HK-2 (cell line): ENCODE results near the gene TASOR2.

Experiments used
- DNase-seq: peaks from one replicate; pipeline ENCODE4 v3.0.0-alpha.2; 2018; ENCODE audit not compliant: unreplicated experiment

The TASOR2 gene

GRCh38 chr10:5656737-5657579, 27.7 kb upstream of the TASOR2 start:
- DNase-seq, result no peak

DNA sequence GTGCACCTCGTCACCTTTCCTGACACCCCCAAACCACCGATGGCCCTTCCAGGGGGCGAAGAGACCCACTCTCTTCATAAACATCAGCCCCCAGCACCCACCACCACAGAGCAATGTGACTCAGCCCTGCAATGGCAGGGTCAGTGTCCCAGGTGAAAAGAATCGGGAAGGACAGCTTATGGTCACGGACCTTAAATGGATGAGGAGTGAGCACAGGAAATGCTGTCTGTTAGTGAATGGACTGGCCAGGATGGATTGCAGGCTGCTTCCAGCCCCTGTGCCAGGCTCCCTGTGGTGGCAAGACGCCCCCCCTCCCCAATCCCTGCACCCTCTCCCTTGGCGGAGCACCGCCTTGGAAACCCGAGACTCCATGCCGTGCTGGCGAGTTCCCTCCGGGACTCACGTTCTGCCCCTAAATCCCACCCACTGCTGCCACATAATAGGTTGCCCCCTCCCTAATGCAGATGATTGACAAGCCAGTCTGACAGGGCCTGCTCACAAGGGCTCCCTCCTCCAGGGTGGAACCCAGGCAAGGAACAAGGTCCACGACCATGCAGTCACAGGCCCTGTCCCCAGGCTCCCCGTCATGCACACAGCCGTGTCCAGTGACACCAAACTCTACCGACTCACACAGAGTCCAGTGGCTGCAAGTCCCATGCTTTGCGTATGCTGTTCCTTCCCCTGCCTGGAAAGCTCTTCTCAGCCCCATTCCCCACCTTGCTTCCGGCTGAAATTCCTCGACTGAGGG, 25.6 kb upstream of the TASOR2 start:
- DNase-seq, result no peak

DNA sequence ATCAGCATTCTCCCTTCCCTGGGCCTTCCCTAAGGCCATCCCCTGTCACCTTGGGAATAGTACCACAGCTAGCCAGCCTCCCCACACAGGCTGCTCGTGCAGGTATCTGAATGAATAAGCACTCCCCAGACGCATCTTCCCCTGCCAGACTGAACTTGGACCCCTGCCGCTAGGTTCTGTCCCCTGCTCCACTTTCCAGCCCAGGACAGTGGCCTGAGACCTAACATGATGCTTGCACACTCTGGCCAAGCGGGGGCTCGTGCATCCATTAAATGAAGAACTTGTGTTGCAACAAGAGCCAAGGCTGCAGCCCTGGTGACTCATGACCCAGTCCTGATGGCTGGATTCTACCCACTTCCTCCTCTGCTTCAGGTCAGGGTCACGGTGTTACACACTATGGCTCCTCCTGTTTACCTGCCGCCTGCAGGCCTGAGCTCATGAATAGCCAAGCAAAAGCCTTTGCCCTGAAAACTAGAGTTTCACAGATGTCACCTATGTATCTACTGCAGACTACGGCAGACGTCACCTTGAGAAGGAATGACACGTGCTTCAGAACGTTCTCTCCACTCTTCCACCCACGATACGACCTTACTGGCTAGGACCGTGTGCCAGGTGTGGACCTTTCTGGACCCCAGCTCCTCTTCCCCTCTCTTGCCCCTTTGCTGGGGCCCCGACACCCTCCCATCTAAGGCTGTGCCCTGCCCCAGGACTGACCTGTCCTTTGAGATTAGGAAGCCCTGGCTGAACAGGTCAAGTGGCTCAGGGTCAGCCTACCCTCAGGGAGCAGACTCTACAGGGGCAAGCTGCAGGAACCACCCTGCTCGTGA, 24.7 kb upstream of the TASOR2 start:
- peak; percentile 42 for DNase-seq

DNA sequence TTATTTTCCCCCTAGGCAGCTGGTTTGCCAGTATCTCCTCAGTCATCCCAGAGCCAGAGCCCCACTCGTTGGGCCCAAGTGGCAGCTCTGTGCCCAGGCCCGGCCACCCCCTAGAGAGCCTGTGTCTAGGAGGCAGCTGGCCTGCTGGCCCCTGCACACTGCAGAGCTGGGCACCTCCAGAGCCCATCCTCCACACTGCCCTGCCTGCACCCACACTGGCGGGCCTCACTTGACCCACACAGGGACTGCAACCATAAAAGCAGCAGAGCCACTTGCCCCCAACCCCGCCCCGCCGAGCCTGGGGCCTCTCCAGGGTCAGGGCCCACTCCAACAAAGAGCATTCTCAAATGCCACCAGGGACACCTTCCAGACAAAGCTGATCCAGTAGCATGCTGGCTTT, 23.6 kb upstream of the TASOR2 start:
- no peak for DNase-seq

DNA sequence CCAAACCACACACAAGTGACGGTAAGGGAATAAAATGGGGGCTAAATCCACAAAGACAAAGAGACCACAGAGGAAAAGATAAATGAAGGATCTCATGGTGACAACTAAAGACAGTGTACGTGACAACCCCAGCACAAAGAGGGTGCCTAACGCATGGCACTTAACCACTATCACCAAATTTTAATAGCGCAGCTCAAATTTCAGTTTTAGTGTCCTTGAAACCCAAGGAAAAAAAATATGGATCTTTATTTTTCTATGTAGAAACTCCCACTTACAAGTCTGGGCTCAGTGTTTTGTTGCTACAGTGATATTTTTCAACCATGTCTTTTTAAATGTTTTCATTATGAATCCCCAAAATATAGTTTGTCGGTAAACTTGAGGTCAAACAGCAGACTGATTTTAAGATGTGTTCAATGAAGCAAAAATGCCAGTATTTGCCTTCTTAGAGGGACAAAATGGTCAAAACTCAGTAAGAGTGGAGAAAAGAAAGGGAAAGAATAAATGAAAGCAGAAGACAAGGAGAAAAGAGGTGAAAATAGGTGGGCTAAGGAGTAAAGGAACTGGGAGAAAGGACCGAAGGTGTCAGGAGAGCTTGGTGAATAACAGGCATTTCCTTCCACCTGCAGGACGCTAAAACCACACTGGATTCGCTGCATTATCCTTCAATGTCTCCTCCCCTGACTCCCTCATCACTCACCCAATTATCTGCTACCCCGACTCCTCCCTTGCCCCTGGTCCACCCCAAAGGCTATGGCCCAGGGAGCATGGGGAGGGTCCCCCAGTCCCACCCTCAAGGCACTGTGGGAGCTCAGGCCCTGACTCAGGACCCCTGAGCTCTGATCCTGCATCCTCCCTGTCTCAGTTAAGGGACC, 21.7 kb upstream of the TASOR2 start:
- DNase-seq, result no peak

- DNase-seq, result no peak
Observed at GRCh38 chr10:5663692-5664427, 20.8 kb upstream of the TASOR2 start.

GRCh38 chr10:5665373-5666007, 19.1 kb upstream of the TASOR2 start:
- no peak for DNase-seq

GRCh38 chr10:5666008-5666840, 18.4 kb upstream of the TASOR2 start, which contains the start of gene ASB13:
ASB13 (minus strand) TSS chr10:5666595; CDS start chr10:5666551, 44 bp downstream.
- DNase-seq, result peak; percentile 50

DNA sequence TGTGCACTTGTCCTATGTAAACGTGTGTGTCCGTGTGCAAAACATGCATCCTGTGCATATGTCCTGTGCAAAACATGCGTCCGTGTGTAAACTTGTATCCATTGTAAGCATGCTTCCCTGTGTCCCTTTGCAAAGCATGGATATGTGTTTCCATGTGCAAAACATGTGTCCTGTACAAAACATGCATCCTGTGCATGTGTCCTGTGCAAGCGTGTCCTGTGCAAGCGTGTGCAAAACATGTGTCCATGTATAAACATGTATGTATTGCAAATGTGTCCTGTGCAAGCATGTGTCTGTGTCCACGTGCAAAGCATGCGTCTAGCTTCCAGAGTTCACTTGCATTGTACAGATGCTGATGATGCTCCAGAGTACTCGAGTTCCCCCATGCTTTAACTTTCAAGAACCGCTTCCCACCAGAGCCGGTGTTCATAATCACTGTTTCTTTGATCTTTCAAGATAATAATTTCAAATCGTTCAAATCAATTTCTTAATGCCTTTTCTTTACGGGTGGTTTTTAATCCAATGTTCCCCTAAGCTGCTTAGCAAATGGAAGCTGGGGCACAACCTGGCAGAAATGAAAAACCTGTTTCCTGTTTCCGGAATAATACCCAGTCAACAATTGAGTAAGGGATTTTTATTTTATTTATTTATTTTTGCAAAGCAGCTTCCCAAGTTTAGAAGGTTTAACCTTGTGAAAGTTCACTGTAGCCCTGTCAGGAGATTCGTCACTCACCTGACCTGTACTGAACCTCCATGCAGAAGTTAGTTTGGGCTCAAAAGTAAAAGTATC, 17.6 kb upstream of the TASOR2 start:
- DNase-seq, result no peak

GRCh38 chr10:5668429-5668828, 16.2 kb upstream of the TASOR2 start:
- no peak for DNase-seq

DNA sequence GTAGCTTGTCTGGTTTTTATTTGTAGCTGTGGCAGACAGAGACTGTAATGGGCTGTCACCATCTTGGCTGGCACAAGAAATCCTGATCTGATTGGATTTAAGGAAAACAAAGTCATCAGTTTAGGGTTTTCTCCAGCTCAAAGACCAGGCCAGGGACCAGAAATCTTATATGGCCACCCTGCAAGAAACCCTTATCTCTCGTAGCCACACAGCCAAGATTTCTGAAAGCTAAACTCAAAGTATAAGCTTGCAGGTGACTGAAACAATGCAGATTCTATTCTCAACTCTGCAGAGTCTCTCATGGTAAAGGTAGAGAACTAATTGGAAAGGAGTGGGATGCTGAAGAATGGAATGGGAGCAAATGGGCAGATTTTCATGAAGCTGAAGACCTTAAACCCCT, 15.0 kb upstream of the TASOR2 start:
- no peak for DNase-seq

- no peak for DNase-seq
Observed at GRCh38 chr10:5670662-5671375, 13.8 kb upstream of the TASOR2 start.

GRCh38 chr10:5678397-5679036, 6.1 kb upstream of the TASOR2 start:
- no peak for DNase-seq

GRCh38 chr10:5679037-5679435, 5.6 kb upstream of the TASOR2 start:
- no peak for DNase-seq

GRCh38 chr10:5679606-5680005, 5.0 kb upstream of the TASOR2 start:
- DNase-seq, result no peak

GRCh38 chr10:5681930-5682329, 2.7 kb upstream of the TASOR2 start:
- DNase-seq, result no peak

DNA sequence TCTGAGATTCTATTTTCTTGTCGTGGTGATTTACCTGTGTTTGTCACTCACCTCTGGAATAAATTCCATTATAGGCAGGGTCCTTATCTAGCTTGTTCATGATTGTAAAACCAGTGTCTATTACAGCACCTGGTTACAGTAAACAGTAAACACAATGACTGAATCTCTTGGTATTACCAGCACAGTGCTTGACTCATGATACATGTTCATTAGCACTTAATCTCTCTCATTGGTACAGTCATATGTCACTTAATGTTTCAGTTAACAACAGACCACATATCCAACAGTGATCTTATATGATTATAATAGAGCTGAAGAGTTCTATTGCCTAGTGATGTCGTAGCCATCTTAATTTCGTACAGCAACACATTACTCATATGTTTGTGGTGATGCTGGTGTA, 1.6 kb upstream of the TASOR2 start:
- DNase-seq, result no peak
